Stimulated activated CD8-positive, alpha-beta memory T cell treated with anti-CD3 and anti-CD28 coated beads, Interleukin-4, amount 100 ng/mL, for 48 hours (primary cell): Measurements from ENCODE around the gene ADD1.

Experiments used
- DNase-seq: peaks from one replicate; pipeline ENCODE4 v3.0.0-alpha.2; 2020

ADD1 gene

DNA sequence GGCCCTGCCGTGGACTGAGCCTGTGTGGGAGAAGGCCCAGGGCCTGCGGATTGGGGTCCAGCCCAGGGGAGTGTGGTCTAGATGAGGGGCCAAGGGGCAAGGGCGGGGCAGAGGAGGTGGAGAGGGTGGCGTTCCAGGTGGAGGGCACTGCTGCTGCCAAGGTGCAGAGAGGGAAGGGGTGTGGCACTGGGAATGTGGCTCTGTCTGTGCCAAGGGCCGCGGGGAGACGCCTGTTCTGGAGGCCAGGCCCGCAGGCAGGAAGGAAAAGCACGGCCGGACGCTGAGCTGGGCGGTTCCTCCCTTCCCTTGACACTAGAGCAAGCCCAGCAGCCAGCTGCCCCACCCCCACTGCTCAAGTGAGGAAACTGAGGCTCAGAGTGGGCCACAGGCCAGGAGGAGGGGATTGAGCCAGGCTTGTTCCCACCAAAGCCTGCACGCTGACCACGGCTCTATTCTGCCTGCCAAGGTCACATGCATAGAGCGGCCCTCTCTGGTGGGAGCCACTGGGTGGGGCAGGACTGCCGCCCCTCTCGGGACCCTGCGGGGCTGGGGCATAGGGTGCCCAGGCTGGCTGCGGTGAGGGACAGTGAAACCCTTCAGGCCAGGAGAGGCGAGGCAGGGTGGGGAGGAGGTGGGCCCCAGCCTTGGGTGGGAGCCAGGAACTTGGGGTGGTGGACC lies 37.8 kb upstream of the ADD1 start:
- no peak for DNase-seq

DNA sequence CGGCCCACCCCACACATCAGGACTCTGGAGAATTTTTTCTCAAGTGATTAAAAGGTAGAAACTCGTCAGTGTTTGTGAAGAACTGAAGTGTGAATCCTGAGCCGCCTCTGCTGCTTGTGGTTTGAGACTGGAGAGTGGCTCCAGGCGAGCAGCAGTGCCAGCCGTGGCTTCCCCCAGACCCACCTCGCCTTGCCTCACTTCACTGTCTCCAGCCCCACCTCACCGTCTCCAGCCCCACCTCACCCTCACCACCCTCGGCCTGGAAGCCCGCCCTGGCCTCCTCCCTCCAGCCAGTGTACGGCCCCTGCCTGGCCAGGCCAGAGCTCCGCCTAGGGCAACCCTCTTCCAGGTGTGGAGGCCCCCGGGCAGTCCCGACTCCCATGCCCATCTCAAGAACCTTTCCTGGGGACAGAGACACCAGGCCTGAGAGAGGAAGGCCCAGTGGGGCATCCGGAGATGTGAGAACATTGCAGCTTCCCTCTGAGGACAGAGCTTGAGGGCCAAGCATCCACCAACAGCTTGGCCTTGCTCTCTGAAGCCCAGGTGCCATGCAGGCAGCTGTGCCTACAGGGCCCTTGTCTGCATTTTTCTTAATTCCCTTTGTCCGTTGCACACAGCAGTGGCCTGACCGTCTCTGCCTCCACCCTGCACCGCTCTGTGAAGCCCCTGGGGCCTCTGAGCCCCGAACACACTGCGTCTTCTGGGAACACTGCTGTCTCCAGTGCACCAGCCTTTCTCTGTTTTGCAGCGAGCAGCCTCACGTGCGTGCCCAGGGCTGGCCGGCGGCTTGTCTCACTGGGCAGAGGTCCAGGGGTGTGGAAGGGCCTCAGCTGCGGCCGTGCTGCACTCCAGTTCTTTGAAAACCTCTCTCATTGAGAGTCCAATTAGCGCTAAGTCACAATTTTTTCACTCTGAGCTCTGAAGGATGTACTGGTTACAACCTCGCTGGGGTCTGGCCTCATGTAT lies 37.0 kb upstream of the ADD1 start:
- DNase-seq: no peak

DNA sequence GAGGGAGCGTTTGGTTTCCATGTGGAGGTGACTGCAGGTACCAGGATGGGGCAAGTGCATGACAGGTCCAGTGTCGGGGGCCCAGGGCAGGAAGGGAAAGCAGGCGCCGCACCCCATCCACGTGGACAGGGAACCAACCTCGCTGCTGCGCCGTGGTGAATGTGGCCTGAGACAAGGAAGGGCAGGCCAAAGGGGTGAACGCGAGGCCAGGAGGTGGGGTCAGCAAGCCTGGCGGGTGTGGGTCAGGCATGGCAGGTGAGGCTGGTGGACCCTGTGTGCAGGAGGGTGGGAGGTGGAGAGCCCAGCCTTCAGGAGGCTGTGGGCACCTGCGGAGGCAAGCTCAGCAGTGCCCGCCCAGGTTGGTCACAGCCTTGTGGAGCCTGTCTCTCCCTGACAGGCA lies 36.1 kb upstream of the ADD1 start:
- DNase-seq: no peak

DNA sequence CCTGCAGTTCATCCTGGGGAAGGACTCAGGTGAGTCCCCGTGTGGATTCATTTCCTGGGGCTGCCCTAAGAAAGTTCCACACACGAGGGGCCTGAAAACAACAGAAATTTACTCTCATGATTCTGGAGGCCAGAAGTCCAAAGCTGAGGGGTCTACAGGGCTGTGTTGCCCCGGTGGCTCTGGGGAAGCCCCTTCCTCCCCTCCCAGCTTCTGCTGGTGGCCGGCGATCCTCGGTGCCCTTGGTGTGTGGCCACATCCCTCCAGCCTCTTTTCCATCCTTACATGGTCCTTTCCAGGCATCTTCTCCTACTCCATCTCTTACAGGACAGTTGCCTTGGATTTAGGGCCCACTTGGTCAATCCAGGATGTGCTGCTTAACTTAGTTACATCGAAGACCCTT lies 35.6 kb upstream of the ADD1 start:
- DNase-seq: no peak

DNA sequence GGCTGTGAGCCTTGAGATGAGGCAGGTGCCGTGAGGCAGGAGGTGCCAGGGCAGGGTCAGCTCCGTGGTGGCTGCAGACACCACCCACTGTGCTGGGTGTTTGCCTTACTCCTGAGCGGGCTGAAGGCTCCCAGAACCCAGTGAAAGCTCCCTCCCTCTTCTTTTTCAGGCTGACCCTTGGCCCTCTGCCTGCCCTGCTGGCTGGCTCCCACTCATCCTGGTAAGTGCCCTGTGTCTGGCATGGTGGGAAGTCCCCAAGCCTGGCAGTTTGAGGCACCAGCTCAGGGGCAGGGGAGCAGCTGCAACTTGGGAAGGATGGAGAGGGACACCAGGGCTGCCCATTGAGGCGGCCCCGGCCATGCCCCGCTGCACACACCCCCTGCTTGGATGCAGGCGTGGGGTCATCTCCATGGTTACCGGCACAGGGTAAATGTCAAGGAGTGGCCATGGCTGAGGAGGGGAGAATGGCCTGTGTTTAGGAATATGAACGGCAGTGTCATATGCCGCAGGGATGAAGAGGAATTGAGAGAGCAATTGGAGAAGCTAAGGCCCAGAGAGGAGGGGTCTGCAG lies 33.9 kb upstream of the ADD1 start:
- no peak for DNase-seq

DNA sequence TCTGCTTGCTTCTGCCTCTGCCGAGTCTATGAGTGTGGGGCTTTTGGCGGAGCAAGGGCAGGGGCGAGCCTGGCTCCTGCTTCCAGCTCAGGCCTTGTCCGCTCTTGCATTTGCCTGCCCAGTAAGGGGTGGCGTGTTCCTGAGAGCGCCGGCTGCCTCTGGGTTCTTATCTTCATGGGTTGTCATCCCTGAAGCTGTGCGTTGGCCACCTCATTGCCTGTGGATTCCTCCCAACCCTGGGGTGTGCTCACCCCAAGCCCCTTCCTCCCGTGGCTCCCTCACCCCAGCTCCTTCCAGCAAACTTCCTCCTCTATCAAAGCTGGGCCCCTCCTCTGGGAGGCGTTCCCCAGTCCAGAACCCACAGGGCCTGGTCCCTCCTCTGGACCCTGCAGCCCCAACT lies 33.3 kb upstream of the ADD1 start:
- no peak for DNase-seq

DNA sequence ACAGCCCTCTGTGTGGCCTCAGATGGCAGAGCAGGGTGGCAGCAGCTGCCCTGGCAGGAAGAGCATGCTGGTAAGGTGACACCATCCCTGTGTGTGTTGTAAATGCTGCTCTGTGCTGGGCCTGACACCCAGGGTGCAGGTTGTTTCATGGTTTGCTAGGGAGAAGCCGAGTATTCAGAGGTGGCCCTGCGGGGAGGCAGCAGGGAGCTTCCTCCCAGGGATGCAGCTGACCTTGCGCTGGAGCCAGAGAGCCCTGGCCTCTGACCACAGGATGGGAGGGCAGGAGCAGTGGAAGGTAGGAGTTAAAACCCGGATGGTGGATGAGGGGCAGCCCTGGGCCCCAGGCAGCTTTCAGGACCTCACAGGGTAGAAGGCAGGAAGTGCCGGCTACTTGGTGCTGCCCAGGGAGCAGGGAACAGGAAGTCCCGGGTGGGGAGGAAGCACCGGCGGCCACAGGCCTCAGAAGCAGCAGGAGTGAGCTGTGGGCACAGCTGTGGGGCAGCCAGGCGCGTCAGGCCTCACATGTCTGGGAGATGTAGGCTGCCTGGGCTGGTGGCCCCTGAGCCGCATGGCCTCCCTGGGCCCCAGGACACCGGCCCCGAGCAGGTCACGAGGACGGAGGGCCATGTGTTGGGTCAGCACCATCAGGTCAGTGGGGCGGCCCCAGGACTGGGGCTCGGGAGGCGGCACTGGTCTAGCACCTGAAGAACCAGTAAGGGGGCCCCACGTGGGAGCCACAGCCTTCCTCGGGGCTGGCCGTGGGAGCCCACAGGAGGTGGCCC lies 31.6 kb upstream of the ADD1 start:
- DNase-seq: peak; percentile 77

DNA sequence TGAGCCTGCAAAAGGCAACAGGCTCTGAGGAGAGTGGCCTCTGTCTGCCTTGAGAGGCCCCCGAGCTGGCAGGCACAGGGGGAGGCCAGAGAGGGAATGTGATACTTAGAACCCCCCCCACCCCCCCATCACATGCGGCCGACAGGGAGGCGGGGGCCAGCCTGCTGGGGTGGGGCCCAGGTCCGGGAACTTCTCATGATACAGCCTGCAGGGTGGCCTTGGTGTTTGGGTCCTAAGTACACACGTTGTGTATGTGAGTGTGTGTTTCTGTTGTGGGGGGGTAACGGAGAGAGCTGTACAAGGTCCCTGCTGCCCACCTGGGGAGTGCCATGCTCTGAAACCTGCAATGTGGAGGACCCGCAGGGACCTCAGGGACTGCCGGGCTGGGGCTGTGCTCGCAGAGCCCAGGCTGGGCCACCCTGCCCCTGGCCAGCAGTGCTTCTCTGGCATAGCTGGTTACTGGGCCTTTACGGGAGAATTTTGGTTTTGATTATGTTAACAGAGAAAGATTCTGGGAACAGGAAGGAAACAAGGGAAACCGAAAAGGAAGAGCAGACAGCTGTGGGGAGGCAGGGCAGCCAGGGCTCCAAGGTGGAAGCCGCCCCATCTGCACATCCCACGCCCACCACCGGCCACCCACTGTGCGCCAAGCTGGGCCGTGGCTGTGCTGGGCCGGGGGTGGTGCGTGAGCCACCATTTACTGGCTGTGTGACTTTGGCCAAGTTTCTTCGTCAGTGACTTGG lies 30.9 kb upstream of the ADD1 start:
- DNase-seq: no peak

DNA sequence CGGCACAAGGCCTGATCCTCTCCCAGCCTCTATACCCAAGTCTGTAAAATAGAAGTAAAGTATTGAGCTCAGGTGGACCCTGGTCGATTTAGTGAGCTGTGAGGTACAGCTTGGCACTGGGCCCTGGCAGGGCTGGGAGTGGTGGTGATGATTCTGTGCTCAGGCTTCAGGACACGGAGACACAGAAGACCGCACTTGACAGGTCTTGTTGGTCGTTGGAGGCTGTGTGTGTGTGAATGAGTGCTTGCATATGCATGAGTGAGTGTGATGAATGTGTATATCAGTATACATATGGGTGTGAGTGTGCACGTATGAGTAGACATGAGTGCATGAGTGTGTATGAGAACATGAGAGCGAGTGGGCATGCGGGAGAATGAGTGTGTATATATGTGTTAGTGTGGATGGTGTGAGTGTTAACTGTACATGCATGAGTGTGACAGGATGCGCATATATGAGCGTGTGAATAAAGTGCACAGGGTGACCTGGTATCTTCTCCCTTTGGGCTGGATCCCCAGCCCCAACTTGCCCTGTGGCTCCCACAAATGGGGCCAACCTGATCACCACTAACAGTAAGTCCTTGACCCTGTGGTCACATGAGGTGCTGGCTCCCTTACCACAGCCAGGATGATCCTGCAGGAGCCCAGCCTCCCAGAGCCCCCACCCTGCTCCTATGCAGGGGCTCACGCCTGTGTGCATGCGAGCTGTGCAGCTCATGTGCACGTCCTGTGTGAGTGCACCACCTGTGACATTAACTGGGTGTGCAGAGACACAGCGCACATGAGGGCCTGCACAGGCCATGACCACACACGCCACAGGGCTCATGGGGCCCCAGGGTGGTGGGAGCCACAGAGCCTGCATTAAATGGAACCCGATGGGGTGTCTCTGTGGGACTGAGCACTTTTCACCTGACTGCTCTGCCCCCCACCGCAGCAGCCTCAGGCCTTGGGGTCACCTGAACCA lies 29.9 kb upstream of the ADD1 start:
- no peak for DNase-seq

DNA sequence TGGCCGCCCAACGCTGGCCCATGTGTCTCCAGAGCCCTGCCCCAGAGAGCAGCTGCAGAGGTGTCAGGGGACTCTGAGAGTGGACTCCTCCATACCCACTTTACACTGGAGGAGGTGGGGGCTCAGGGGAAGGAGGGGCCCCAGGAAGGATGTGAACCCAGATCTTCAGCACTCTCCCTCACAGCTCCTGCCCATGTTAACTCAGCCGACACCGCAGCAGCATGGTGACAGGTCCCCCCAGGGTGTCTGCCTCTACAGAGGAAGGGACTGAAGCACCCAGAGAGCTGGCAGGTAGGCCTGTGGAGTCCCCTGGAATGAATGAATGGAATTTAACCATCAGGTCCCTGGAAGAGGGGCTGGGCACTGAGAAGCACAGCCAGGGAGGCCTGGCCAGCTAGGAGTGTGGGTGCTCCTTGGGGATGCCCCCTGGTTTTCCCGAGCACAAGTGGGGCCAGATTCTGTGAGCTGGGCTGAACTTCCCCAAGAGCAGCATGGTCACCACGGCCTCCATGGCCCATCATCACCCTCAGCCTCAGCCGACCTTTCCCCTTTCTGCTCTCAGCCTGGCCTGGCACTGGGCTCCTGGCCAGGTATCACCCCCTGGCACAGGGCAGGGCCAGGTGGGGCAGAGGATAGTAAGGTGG lies 28.9 kb upstream of the ADD1 start:
- no peak for DNase-seq

DNA sequence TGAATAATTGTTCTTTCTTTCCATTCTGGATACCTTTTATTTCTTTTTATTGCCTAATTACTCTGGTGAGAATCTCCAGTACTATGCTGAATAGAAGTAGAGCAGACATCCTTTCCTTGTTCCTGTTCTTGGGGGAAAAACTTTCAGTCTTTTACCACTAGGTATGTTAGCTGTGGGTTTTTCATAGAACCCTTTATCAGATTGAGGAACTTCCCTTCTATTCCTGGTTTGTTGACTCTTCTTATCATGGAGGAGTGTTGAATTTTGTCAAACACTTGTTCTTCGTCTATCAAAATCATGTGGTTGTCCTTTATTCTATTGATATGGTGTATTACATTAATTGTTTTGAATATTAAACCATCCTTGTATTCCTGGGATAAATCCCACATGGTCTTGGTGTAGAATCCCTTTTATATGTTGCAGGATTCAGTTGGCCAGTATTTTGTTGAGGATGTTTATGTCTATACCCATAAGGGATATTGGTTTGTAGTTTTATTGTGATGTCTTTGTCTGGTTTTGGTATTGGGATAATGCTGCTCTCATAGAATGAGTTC lies 27.2 kb upstream of the ADD1 start:
- no peak for DNase-seq

DNA sequence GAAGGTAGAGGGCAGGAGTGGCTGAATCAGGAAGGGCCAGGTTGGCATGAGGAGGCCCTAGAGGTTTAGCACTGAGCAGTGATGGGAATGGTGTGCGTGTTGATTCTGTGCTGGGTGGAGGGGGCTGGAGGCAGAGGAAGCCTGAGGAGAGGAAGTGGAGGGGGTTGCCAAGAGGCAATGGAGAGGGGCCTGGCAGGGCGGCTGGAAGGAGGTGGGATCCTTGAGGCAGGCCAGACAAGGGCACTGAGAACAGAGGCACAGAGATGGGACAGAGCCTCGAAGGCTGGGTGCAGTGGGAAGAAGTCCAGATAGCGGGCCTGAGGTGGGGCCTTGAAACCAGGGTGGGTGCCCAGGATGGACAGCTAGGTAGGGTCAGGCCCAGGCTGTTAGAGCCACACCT lies 26.5 kb upstream of the ADD1 start:
- no peak for DNase-seq

DNA sequence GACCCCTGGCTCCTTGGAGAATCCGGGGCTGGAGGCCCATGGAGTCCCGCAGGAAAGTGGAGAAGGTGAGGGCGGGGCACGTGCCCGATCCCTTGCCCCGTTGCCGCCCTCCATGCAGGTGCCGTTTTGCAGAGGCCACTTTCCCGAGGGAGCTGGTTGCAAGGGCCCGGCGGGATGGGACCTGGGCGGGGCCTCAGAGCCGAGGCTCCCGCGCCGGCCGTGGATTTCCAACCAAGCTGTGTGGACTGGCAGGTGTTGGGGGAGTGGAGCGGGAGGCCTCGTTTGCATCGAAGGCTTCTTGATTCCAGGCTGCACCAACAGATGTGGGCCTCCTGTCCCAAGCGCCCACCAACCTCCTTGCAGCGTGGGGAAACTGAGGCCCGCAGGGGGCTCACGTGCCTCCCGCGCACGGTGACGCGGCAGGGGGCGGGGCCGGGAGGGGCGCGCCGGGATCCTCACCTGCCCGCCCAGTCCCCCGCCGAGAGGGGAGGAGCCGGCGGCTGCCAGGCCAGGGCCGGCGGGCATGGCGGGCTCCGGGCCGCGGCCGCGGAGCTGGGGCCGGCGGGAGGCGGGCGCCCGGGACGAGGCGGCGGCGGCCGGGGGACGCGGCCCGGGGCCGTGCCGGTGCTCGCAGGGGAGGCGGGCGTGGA lies 25.8 kb upstream of the ADD1 start:
- DNase-seq: peak; percentile 51

DNA sequence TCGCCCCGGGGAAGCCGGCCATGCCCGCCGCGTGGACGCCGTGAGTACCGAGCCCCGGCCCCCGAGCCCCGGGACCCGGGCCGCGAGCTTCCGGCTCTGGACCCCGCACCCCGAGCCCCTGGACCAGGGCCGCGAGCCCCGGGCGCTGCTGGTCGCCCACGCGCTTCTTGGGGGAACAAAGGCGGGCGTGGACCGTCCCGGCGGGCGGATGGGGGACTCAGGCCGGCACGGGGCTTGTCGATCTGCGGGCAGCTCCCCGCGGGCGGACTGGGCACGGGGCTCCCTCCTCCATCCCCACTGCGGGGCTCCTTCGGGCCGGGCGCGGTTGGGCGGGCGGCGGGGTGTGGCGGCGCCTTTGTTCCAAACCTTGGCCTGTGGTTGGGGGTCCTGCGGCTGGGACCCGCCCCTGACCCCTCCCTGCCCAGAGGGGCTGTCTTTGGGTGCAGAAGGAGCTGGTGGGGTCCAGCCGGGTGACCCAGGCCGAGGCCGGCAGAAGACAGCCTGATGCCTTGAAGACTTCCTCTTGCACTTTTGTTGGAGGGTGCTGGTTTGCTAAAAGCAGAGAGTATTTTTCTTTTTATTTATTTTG lies 25.2 kb upstream of the ADD1 start:
- DNase-seq: no peak

DNA sequence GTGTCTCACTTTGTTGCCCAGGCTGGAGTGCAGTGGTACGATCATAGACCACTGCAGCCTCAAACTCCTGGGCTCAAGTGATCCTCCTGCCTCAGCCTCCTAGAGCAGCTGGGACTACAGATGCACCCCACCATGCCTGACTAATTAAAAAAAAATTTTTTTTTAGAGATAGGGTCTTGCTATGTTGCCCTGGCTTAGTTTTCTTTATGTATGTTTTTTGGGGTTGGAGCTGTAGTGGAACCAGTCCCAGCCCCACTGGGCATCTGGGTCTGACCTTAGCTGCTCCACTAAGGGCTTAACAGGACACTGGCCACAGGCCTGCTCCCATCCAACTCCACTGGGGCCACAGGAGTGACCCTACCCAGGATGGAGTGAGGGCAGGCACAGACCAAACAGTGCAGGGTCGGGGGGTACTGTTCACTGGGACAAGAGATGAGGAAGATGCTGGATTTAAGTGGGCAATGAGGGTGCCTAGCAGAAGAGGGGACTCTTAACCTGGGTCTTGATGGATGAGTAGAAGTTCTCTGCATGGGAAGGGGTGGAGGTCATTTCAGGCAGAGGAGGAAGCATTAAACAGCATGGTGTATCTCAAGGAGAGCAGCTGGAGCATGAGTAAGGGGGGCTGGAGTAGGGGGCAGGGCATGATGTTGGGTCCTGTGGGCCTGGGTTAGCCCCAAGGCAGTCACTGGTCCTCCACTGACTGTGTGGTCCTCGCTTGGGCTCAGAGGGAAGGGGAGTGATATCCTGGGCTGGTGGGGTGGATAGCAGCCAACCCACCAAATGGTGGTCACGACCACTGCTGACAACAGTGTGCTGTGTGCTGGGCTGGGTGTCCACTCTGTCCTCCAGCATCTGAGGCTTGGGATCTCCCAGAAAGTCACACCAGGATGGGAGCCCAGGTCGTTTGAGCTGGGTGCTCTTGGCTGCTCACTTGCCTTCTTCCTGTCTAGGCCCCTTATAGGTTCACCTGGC lies 24.1 kb upstream of the ADD1 start:
- no peak for DNase-seq

DNA sequence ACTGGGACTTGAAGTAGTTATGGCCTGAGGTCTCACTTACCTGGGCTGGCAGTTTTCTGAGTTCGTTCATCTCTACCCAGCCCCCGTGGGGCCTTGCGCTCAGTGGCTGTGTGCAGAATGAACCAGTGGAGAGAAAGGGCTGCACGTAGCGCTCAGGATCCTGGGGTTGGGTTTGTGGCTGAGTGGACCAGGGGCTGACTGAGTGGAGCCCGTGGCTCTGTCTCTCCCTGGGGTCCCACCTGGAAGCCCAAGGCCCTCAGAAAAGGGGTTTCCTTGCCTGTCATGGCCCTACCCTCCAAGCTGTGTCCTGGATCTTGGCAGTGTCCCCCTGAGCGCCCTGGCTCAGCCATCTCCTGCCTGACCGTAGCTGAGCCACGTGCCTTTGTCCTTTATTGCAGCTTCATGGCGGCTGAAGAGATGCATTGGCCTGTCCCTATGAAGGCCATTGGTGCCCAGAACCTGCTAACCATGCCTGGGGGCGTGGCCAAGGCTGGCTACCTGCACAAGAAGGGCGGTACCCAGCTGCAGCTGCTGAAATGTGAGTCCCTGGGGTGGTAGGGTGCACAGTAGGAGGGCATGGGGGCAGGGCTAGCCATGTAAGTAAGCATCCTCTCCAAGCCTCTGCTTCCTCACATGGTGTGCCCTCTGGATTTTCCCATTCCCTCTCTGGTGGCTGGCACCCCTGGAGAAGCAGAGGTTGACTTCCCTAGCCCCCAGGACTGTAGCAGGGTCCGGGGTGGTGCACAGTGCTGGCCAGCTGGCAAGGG lies 23.2 kb upstream of the ADD1 start:
- DNase-seq: no peak
